ENCODE measurements around the gene ACOT12.

- TF ChIP-seq CTCF (IDR thresholded peaks at IDR 0.05; ENCODE audit: low read depth, low read length) (no peak), EZH2phosphoT487 (IDR thresholded peaks at IDR 0.05; ENCODE audit: low read depth) (no peak)
Observed at GRCh38 chr5:81409361-81409760, 15.4 kb upstream of the ACOT12 start.

All from OCI-LY3 (cell line).